AG09309 (cell line): ENCODE results near the gene GIMD1.
A peak's percentile ranks its signal among the peaks of the same experiment; 100 is the strongest.

Experiments
- DNase-seq: peaks from one replicate; pipeline ENCODE4 v3.0.0-alpha.2; 2010; ENCODE audit warnings: low read depth
- H3K4me3 ChIP-seq: 2 replicates; pipeline ENCODE4 v1.5.1; 2011; ENCODE audit warnings: mild to moderate bottlenecking, low read depth, low read length, moderate library complexity; ENCODE audit not compliant: control insufficient read depth
- TF ChIP-seq, protein P1 (sequence below): IDR thresholded peaks from 2 replicates; pipeline ENCODE4 v1.5.1; 2011; ENCODE audit warnings: mild to moderate bottlenecking, low read depth, low read length, inconsistent platforms; ENCODE audit not compliant: insufficient read depth, control insufficient read depth; ENCODE audit errors: missing control alignments

GIMD1 gene

DNA sequence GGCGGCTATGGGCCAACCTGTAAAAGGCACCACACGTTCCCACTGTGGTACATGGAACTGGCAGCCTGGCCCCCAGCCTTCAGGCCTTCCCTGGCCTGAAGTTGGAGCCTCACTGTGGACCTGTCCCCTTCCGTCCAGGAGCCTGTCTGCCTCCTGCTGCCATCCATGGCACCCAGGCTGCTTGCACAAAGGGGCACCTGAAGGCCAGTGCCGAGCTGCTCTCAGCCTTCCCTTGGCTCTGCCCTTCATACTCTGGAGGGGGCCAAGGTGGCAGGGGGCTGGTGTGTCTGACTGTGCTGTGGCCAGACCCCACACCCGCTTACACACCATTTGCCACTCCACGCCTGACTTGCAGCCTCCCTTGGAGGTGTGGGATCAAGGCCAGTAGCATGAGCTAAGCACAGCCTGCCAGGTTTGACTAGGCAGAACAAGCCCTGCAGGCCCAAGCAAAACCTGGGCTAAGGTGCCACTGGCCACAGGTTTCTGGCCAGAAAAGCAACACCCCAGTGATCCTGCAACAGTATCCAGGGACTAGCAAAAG lies 17.3 kb upstream of the GIMD1 start:
- no peak overlapping the region for H3K4me3 ChIP-seq
- no peak for DNase-seq
- TF ChIP-seq, protein P1, sequence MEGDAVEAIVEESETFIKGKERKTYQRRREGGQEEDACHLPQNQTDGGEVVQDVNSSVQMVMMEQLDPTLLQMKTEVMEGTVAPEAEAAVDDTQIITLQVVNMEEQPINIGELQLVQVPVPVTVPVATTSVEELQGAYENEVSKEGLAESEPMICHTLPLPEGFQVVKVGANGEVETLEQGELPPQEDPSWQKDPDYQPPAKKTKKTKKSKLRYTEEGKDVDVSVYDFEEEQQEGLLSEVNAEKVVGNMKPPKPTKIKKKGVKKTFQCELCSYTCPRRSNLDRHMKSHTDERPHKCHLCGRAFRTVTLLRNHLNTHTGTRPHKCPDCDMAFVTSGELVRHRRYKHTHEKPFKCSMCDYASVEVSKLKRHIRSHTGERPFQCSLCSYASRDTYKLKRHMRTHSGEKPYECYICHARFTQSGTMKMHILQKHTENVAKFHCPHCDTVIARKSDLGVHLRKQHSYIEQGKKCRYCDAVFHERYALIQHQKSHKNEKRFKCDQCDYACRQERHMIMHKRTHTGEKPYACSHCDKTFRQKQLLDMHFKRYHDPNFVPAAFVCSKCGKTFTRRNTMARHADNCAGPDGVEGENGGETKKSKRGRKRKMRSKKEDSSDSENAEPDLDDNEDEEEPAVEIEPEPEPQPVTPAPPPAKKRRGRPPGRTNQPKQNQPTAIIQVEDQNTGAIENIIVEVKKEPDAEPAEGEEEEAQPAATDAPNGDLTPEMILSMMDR: no peak

DNA sequence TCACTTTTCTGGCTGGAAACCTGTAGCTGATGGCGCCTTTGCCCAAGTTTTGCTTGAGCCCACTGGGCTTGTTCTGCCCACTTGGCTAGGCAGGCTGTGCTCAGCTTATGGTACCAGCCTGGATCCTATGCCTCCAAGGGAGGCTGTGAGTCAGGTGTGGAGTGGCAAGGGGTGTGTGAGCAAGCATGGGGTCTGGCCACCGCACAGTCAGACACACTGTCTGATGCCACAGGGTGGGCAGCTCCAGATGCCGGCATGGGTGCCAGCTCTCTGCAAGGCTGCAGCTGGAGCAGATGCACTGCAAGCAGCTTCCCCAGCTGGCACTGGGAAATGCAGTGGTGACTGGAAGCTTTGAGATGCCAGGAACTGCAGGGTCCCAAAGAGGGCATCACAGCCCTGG lies 16.3 kb upstream of the GIMD1 start:
- TF ChIP-seq, protein P1: no peak
- no peak overlapping the region for H3K4me3 ChIP-seq
- no peak for DNase-seq

DNA sequence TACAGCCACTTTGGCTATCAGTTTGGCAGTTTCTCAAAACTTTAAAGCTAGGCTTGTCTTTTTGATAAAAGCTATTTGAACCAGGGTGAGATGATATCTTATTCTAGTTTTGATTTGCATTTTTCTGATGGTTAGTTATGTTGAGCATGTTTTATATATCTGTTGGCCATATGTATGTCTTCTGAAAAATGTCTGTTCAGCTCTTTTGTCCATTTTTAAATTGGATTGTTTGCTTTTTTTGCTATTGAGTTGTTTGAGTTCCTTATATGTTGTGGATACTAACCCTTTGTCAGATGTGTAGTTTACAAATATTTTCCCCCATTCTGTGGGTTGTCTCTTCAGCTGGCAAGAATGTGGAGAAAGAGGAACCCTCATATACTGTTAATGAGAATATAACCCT lies 11.6 kb upstream of the GIMD1 start:
- DNase-seq: no peak
- no peak overlapping the region for H3K4me3 ChIP-seq
- TF ChIP-seq, protein P1: no peak

DNA sequence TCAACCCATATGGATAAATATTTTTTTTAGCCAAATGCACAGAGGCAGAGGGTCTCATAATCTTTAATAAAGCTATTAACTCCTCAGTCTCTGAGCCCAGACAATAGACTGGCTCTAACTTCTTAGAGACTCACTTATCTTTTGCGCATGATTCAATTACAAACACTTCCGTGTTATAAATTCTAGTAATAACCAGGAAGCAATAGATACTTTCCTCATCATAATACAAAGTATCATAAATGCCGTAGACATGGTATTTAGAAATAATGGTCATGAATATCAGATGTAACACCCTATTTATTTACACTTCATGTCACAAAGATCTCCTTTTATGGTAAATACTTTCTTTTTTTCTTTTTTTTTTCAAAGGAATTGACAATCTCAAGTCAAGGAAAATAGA lies 4.4 kb upstream of the GIMD1 start:
- no peak overlapping the region for H3K4me3 ChIP-seq
- TF ChIP-seq, protein P1: no peak
- no peak for DNase-seq

DNA sequence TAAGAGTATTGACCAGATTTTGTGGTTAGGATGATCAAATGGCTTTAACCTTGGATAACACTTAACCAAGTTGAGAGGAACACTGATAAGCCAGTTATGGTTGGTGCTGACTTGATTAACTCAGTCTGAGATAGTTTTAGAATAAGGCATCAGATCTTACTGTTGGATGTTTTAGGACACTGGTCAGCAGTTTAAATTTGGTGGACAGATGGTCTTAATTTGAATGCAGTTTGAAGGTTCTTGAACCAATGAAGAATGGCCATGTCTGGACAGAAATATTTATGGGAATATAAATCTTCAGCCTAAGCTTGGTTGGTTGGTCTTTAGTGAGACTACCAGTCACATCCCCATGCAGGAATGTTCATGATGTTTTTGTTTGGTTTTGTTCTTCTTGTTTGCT lies 2.6 kb upstream of the GIMD1 start:
- TF ChIP-seq, protein P1: no peak
- DNase-seq: peak; percentile 48
- no peak overlapping the region for H3K4me3 ChIP-seq

DNA sequence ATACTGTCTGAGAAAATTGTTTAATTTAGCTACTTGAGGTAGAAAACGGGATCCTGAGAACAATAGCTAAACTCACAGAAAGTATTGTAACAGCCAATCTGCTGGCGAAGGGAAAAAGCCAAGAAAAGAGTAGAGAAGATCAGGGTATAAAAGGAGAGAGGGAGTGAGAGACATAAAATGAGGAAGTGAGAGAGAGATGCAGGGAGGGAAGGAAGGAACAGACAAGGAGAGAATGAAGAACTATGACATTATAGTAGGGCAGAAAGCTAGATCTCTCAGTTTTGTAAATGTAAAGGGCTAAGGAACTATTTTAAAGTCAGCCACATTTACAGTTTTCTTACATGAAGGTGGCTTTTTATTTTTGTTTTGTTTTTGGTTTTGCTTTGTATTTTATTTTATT lies 1.6 kb upstream of the GIMD1 start:
- no peak overlapping the region for H3K4me3 ChIP-seq
- TF ChIP-seq, protein P1: no peak
- no peak for DNase-seq
